ENCODE data around the gene METTL8.
"Not testable (repeated sequence)": the region's sequence is repeated elsewhere in the genome, so short reads cannot be mapped to it uniquely, and the experiment has no call there.

The METTL8 gene

DNA sequence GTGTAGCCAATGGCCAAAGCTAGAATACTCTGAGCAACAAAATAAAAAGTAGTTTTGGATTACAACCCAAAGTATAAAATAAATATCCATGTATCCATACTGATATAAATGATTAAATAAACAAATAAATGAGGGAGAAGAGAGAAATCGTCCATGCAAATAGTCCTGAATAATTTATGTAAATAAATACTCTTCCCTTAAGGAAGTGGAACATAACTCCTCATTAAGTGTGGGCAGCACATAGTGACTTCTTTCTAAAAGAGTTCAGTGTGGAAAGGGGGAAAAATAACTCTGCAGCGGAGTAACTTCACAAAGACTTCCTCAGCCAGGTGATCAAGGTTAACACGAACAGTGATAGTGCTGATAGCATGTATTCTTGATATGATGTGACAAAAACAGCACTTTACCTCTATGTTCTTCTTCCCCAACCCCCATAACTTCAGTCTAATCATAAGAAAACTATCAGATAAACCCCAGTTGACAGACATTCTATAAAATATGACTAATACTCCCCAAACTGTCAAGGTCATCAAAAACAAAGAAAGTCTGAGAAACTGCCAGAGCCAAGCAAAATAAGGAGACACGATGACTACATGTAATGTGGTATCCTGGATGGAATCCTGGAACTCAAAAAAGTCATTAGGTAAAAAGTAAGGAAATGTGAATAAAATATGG is 30.7 kb downstream of the METTL8 start:
- DNase-seq (ENCODE audit: low read depth, low spot score), result no peak

DNA sequence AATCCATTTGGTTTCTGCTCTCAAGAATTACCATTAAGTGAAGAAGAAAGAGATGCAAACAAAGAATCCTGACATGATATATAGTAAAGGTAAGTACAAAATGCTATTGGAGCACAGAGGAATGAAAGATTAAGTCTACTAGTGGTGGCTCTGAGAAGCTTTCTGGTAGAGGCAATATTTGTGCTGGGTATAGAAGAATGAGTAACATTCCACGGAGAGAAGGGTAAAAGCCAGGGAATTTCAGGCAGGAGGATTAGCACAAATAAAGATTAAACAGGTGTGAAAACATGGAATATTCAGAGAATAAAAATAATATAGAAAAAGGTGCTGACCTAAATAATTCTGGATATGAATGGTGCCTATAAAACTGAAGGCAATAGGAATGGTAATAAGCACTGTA is 31.8 kb downstream of the METTL8 start:
- DNase-seq (ENCODE audit: low read depth, low spot score), result no peak

DNA sequence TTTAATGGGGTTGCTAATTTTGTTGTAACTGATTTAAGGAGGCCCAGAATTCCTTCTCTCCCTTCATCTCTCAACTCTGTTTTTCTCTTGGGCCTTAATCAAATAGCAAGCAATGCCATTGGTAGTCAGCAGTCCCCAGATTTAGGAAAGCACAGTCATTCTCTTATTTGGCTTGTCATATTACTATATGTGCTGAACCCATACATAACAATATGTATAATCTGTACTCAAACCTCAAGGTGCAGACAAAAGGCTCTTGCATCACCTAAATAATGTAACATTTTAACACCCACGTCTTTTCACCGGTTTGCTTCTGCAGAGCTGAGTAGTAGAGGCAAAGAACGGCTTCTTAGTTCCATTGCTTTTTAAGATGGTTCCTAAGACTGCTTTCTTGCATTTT is 33.4 kb downstream of the METTL8 start:
- no peak for DNase-seq (ENCODE audit: low read depth, low spot score)

DNA sequence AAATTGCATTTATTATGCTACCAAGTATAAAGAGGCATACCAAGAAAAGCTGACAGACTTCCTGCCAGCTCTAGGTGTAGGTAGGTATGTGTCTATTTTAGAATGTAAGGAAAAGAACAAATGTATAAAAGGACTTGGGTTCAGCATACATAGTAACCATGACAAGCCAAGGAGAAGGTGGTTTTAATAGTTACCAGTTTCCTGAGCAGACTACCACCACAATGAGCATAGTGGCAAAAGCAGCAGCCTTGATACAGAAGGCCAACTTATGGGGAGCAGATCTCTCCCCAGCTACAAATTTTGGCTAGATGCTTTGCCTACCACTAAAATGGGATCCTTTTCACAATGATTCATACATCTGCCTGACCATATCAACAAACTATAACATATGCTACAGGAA is 34.5 kb downstream of the METTL8 start:
- no peak for DNase-seq (ENCODE audit: low read depth, low spot score)

DNA sequence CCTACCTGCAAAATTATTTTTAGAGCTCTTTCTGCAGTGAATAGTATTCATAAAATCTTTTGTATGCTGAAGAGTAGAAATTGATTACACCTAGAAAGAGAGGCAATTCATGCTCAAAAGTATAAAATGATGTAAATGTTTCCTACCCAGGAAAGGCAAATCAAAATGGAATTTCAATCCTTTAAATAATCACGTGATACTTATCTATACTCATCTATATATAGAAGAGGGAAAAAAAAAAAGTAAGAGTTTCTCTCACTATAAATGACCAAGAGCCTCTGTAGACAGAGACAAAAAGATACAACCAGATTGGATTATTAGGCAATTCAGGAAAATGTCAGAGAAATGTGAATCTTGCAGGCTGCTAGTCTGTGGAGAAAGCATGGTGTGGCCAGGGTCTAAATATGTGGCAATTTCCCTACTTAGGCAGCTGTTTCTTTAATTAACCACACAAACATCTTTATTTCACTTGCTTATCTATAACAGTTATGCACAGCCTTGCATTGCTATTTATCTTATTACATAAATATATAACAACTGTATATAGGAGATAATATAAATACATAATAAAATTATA is 39.5 kb downstream of the METTL8 start:
- no peak for DNase-seq (ENCODE audit: low read depth, low spot score)

DNA sequence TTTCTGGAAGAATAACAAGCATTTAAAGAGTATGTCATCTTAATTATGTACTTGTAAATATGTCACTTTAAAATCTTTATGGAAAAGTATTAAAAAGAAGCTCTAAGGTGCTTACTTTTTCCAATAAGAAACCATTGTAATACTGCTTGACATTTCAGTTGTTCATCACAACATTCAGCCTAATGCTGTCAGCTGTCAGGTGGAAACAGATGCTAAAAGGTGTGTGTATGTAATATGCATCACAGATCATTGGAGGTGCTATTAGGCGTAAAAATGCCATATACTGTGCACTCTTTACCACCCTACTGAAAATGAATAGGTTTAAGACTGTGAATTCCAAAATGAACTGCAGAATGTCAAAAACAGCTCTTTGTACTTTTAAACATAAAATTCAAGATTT is 40.3 kb downstream of the METTL8 start:
- no peak for DNase-seq (ENCODE audit: low read depth, low spot score)

- no peak for DNase-seq (ENCODE audit: low read depth, low spot score)
These were observed 42.3 kb downstream of the METTL8 start for GRCh38 chr2:171391532-171391931.

- DNase-seq (ENCODE audit: low read depth, low spot score), result no peak
These were observed 42.8 kb downstream of the METTL8 start for GRCh38 chr2:171390941-171391516.

DNA sequence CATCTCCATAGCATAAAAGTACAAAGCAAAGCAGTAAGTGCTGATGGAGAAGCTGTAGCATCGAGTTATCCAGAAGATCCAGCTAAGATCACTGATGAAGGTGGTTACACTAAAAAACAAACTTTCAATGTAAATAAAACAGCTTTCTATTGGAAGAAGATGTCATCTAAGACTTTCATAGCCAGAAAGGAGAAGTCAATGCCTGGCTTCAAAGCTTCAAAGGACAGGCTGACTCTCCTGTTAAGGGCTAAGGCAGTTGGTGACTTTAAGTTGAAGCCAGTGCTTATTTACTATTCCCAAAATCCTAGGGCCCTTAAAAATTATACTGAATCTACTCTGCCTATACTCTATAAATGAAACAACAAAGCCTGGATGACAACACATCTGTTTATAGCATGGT is 44.0 kb downstream of the METTL8 start:
- no peak for DNase-seq (ENCODE audit: low read depth, low spot score)

DNA sequence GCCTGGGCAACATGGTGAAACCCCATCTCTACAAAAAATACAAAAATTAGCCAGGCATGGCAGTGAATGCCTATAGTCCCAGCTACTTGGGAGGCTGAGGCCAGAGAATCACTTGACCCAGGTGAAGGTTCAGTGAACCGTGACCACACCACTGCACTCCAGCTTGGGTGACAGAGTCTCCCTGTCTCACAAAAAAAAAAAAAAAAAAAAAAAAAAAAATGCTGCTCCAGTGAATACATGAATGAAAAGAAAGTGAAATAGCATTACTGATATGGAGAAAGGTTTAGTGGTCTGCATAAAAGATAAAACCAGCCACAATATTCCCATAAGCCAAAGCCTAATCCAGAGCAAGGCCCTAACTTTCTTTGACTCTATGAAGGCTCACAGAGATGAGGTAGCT is 44.5 kb downstream of the METTL8 start:
- DNase-seq (ENCODE audit: low read depth, low spot score), result no peak

DNA sequence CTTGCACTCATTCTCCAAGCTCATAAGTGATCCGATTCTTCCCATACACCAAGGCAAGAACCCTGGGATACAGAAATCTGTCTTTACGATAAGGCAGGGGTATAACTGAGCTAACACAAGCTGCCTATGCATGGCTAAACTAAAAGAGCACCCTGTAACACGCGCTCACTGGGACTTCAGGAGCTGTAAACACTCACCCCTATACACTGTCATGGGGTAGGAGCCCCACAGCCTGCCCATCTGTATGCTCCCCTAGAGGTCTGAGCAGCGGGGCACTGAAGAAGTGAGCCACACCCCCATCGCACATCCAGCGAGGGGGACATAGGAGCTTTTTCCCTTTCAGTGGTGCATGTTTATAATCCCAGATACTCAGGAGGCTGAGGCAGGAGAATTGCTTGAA is 46.7 kb downstream of the METTL8 start:
- DNase-seq (ENCODE audit: low read depth, low spot score), result no peak

GRCh38 chr2:171386627-171387026 is 47.2 kb downstream of the METTL8 start:
- DNase-seq (ENCODE audit: low read depth, low spot score), result no peak

DNA sequence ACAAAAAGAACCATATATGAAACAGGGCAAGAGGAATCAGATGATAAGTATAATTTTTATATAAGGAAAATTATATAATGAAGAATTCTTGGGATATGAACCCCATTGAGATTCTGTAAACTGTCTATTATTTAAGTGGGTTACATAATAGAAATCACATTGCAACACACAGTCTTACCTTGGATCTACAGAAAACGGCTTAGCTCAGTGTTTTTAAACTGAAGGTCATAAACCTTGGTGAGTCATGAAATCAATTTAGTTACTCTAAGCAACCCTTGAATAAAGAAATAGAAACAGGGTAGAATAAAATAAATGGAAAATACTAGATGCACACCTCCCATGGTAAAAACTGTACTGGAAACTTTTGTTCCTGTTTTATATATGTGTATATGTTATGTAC is 50.7 kb downstream of the METTL8 start:
- DNase-seq (ENCODE audit: low read depth, low spot score), result no peak

GRCh38 chr2:171382175-171382574 is 51.6 kb downstream of the METTL8 start:
- not testable (repeated sequence) for DNase-seq (ENCODE audit: low read depth, low spot score)

GRCh38 chr2:171377852-171378251 is 55.9 kb downstream of the METTL8 start:
- DNase-seq (ENCODE audit: low read depth, low spot score), result not testable (repeated sequence)

GRCh38 chr2:171367692-171368091 is 66.1 kb downstream of the METTL8 start:
- DNase-seq (ENCODE audit: low read depth, low spot score), result no peak

DNA sequence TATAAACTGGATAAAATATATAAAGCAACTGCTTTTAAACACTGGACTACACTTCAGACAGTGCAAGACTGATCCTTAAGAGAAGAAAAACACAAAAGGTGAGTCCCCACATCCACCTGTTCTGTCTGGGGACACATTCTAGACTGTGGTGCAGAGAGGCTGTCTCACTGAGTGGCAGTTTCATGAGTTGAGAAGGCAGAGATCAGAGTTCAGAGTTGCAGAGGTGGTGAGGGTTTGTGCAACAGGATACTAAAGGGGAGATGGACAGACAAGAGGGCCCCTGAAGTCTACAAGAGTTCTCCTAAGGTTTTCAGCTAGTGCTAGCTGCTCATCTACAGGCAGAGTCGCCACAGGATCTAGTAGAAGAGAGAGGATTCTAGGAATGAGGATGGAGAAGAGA is 68.0 kb downstream of the METTL8 start:
- no peak for DNase-seq (ENCODE audit: low read depth, low spot score)

- DNase-seq (ENCODE audit: low read depth, low spot score), result no peak
These were observed 68.6 kb downstream of the METTL8 start for GRCh38 chr2:171365232-171365631.

- DNase-seq (ENCODE audit: low read depth, low spot score), result no peak
These were observed 71.4 kb downstream of the METTL8 start for GRCh38 chr2:171362396-171362795.

DNA sequence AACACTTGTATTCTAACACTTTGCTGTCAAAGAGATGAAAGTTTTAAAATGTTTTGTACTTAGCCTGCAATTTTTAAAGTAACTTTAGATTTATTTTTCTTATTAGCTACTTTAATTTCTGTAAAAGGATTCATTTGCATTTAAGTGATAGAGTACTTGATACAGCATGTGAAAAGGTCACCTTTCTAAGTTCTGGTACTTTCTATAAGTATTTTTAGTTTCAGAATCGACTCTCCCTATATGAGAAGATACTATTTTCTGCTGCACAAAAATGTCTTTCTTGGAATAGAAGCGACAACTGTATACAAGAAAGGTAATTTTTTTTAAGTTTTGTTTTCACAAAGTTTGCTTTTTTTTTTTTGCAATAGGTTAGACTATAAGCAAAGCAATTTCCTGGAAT is 72.9 kb downstream of the METTL8 start:
- DNase-seq (ENCODE audit: low read depth, low spot score), result no peak

DNA sequence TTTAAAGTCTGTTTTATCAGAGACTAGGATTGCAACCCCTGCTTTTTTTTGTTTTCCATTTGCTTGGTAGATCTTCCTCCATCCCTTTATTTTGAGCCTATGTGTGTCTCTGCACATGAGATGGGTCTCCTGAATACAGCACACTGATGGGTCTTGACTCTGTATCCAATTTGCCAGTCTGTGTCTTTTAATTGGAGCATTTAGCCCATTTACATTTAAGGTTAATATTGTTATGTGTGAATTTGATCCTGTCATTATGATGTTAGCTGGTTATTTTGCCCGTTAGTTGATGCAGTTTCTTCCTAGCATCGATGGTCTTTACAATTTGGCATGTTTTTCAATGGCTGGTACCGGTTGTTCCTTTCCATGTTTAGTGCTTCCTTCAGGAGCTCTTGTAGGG is 80.0 kb downstream of the METTL8 start:
- not testable (repeated sequence) for DNase-seq (ENCODE audit: low read depth, low spot score)

DNA sequence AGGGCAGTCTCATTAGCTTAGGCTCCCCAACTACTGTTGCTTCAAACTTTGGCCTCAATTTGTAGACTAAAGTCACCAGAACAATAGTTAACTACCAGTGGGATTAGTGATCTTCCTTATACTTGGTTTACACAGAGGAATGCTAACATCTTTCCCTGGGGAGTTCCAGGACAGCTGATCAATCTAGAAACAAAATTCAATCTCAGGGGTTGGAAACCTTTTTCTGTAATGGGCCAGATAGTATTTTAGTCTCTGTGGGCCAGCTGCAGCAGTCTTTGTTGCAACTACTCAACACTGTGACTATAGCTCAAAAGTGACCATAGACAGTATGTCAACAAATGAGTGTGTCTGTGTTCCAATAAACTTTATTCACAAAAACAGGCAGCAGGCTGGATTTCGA is 85.7 kb downstream of the METTL8 start:
- DNase-seq (ENCODE audit: low read depth, low spot score), result no peak

DNA sequence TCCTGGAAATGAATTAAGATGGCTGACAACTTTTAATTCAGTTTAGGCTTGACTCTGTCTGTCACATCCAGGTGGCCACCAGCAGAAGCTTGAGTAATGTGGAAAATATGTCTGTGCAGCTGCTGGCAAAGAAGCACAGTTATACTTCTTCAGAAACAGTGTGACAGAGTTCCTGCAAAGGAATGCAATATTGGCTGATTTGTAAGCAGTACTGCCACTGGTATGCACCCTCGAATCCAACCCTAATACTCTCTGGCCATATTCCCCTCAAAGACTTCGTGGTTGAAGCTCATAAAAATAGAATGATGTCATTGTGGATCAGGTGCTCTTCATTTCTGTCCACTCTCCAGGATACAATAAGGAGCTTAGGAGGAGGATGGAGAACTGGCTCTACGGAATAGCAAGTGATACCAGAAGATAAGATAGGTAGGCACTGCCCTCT is 86.2 kb downstream of the METTL8 start:
- DNase-seq (ENCODE audit: low read depth, low spot score), result no peak

Measured in activated naive CD8-positive, alpha-beta T cell treated with anti-CD3 and anti-CD28 coated beads, Interleukin-2, amount 50 U/mL, for 16 hours (primary cell).